ENCODE data around the gene MRPL46.

GRCh38 chr15:88448991-88449461, 18.2 kb downstream of the MRPL46 start:
- TF ChIP-seq POLR2AphosphoS5 (IDR thresholded peaks at IDR 0.05; ENCODE audit: low read depth, low read length) (no peak), TAF1 (IDR thresholded peaks at IDR 0.05; ENCODE audit: borderline replicate concordance, insufficient read depth, low read length) (no peak), SIN3A (IDR thresholded peaks at IDR 0.05; ENCODE audit: borderline replicate concordance, insufficient read depth, low read length) (no peak), FOXP2 (optimal IDR thresholded peaks at IDR 0.05; ENCODE audit: borderline replicate concordance, extremely low read depth, extremely low read length, insufficient read depth) (no peak)

Measured in PFSK-1 (cell line).